MM.1S (cell line): ENCODE data around the gene SIRT2.

Source experiments
- EZH2 ChIP-seq: fragments of 300-600 bp; sonication (generic); optimal IDR thresholded peaks from 2 replicates; pipeline ENCODE3; 2017; ENCODE audit warnings: low read depth, mild to moderate bottlenecking, antibody characterized with exemption, low read length, mixed read lengths
- TF ChIP-seq, protein P1 (sequence below): fragments of 300-600 bp; sonication (generic); IDR thresholded peaks from 2 replicates; pipeline ENCODE4 v1.5.1; 2016; ENCODE audit warnings: antibody characterized with exemption, low read length, mixed read lengths

DNA sequence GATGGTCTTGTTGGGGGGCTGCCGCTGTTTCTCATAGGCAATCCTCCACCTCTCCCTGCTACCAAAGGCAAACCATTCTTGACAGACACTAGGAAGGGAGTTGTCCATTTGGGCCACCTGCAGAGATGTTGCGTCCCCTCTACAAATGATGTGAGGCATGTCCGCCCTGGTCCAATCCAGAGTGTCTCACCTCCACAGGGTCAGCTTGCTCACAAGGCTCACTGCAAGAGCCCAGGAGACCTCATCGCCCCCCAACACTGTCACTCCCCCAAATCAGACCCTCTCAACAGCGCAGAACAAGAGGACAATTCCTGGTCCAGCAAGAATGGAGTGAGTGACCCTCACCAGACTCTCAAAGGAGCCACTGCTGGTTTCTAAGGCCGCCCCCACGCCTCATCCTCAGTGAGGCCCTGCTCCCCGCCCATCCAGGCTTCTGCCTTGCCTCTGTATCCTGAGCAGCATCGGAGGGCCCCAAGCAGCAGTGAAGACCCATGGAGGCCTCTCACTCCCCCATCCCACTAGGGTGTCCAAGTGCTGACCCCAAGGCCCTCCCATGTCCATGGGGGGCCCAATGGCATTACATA lies 56.2 kb downstream of the SIRT2 start:
- TF ChIP-seq, protein P1, sequence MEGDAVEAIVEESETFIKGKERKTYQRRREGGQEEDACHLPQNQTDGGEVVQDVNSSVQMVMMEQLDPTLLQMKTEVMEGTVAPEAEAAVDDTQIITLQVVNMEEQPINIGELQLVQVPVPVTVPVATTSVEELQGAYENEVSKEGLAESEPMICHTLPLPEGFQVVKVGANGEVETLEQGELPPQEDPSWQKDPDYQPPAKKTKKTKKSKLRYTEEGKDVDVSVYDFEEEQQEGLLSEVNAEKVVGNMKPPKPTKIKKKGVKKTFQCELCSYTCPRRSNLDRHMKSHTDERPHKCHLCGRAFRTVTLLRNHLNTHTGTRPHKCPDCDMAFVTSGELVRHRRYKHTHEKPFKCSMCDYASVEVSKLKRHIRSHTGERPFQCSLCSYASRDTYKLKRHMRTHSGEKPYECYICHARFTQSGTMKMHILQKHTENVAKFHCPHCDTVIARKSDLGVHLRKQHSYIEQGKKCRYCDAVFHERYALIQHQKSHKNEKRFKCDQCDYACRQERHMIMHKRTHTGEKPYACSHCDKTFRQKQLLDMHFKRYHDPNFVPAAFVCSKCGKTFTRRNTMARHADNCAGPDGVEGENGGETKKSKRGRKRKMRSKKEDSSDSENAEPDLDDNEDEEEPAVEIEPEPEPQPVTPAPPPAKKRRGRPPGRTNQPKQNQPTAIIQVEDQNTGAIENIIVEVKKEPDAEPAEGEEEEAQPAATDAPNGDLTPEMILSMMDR, result no peak
- TF ChIP-seq EZH2, result no peak
